Activated T-helper 17 cell treated with anti-CD3 and anti-CD28 coated beads, Interleukin-2, amount 50 U/mL, for 72 hours (primary cell): ENCODE measurements around the gene AUTS2. TPM values are rescaled to one million over a fixed set of nuclear protein-coding genes. Genes with fewer than 3 reads are reported as not detected.

Source experiments
- ATAC-seq: fragments of 150-1000 bp; cut with Tn5 transposase; replicated peaks from 2 replicates; pipeline ENCODE4 v1.10.0; 2021; ENCODE audit warnings: mild to moderate bottlenecking, moderate library complexity
- H3K27ac Mint-ChIP-seq: one replicate; pipeline ENCODE4 v1.8.0; 2022; ENCODE audit warnings: mixed read lengths
- H3K27me3 Mint-ChIP-seq: one replicate; pipeline ENCODE4 v1.8.0; 2022; ENCODE audit warnings: mixed read lengths
- H3K36me3 Mint-ChIP-seq: one replicate; pipeline ENCODE4 v1.8.0; 2022; ENCODE audit warnings: low read depth, mild to moderate bottlenecking, mixed read lengths
- H3K4me1 Mint-ChIP-seq: one replicate; pipeline ENCODE4 v1.8.0; 2022; ENCODE audit warnings: mixed read lengths
- H3K4me3 Mint-ChIP-seq: one replicate; pipeline ENCODE4 v1.8.0; 2022; ENCODE audit warnings: mild to moderate bottlenecking, mixed read lengths
- H3K9me3 Mint-ChIP-seq: one replicate; pipeline ENCODE4 v1.8.0; 2022; ENCODE audit warnings: mixed read lengths
- total RNA-seq, 2 donors: library from RNA; stranded (reverse); gene quantifications; one replicate each; pipeline ENCODE4 v1.2.3, GENCODE V29; 2022

AUTS2 gene
- total RNA-seq, 2 donors from 2014 or later, result 20.1 to 39.9 TPM

- H3K9me3 Mint-ChIP-seq, result no peaks in the 10 kb centered on the region
- no peak overlapping the region for H3K4me3 Mint-ChIP-seq
- H3K27me3 Mint-ChIP-seq, result peaks cover 9% of the 10 kb centered on the region
- H3K27ac Mint-ChIP-seq, result no peak overlapping the region
- no peaks in the 10 kb centered on the region for H3K36me3 Mint-ChIP-seq
- H3K4me1 Mint-ChIP-seq, result no peaks in the 10 kb centered on the region
- no peak for ATAC-seq
These were observed 145.2 kb downstream of the AUTS2 start for GRCh38 chr7:69743436-69743835.

GRCh38 chr7:69744026-69744425 is 145.8 kb downstream of the AUTS2 start:
- H3K27ac Mint-ChIP-seq, result no peak overlapping the region
- no peaks in the 10 kb centered on the region for H3K9me3 Mint-ChIP-seq
- peaks cover 9% of the 10 kb centered on the region for H3K27me3 Mint-ChIP-seq
- no peaks in the 10 kb centered on the region for H3K36me3 Mint-ChIP-seq
- H3K4me1 Mint-ChIP-seq, result no peaks in the 10 kb centered on the region
- H3K4me3 Mint-ChIP-seq, result no peak overlapping the region
- ATAC-seq, result no peak

GRCh38 chr7:69746383-69746782 is 148.1 kb downstream of the AUTS2 start:
- Mint-ChIP-seq H3K27ac (no peak overlapping the region), H3K4me1 (no peaks in the 10 kb centered on the region), H3K36me3 (no peaks in the 10 kb centered on the region), H3K4me3 (no peak overlapping the region), H3K9me3 (no peaks in the 10 kb centered on the region), H3K27me3 (peaks cover 7% of the 10 kb centered on the region)
- no peak for ATAC-seq

GRCh38 chr7:69747144-69747543 is 148.9 kb downstream of the AUTS2 start:
- Mint-ChIP-seq H3K4me3 (no peak overlapping the region), H3K27ac (no peak overlapping the region), H3K27me3 (peaks cover 7% of the 10 kb centered on the region), H3K9me3 (no peaks in the 10 kb centered on the region), H3K36me3 (no peaks in the 10 kb centered on the region), H3K4me1 (no peaks in the 10 kb centered on the region)
- ATAC-seq, result no peak

GRCh38 chr7:69748530-69748929 is 150.3 kb downstream of the AUTS2 start:
- peak; percentile 34 for ATAC-seq
- H3K9me3 Mint-ChIP-seq, result no peaks in the 10 kb centered on the region
- no peaks in the 10 kb centered on the region for H3K36me3 Mint-ChIP-seq
- H3K27me3 Mint-ChIP-seq, result peaks cover 7% of the 10 kb centered on the region
- H3K27ac Mint-ChIP-seq, result no peak overlapping the region
- H3K4me3 Mint-ChIP-seq, result no peak overlapping the region
- H3K4me1 Mint-ChIP-seq, result no peaks in the 10 kb centered on the region

- peaks cover 7% of the 10 kb centered on the region for H3K27me3 Mint-ChIP-seq
- no peak overlapping the region for H3K4me3 Mint-ChIP-seq
- ATAC-seq, result no peak
- no peak overlapping the region for H3K27ac Mint-ChIP-seq
- no peaks in the 10 kb centered on the region for H3K4me1 Mint-ChIP-seq
- H3K36me3 Mint-ChIP-seq, result no peaks in the 10 kb centered on the region
- H3K9me3 Mint-ChIP-seq, result no peaks in the 10 kb centered on the region
These were observed 151.2 kb downstream of the AUTS2 start for GRCh38 chr7:69749372-69749979.

- no peaks in the 10 kb centered on the region for H3K9me3 Mint-ChIP-seq
- no peaks in the 10 kb centered on the region for H3K4me1 Mint-ChIP-seq
These were observed 151.7 kb downstream of the AUTS2 start for GRCh38 chr7:69749994-69750393.

GRCh38 chr7:69751026-69751425 is 152.8 kb downstream of the AUTS2 start:
- H3K27me3 Mint-ChIP-seq, result peaks cover 7% of the 10 kb centered on the region
- H3K4me3 Mint-ChIP-seq, result no peak overlapping the region

More at GRCh38 chr7:69749994-69750393, 151.7 kb downstream of the AUTS2 start:
- Mint-ChIP-seq H3K27ac (no peak overlapping the region), H3K36me3 (no peaks in the 10 kb centered on the region), H3K27me3 (peaks cover 7% of the 10 kb centered on the region), H3K4me3 (no peak overlapping the region)
- ATAC-seq, result peak; percentile 12

GRCh38 chr7:69753981-69754380 is 155.7 kb downstream of the AUTS2 start:
- Mint-ChIP-seq H3K4me3 (no peak overlapping the region), H3K4me1 (no peaks in the 10 kb centered on the region), H3K27ac (no peak overlapping the region), H3K9me3 (no peaks in the 10 kb centered on the region), H3K36me3 (no peaks in the 10 kb centered on the region), H3K27me3 (no peaks in the 10 kb centered on the region)
- ATAC-seq, result peak; percentile 21

More at GRCh38 chr7:69751026-69751425, 152.8 kb downstream of the AUTS2 start:
- no peak for ATAC-seq
- H3K27ac Mint-ChIP-seq, result no peak overlapping the region
- H3K4me1 Mint-ChIP-seq, result no peaks in the 10 kb centered on the region
- H3K9me3 Mint-ChIP-seq, result no peaks in the 10 kb centered on the region
- H3K36me3 Mint-ChIP-seq, result no peaks in the 10 kb centered on the region

GRCh38 chr7:69754476-69754875 is 156.2 kb downstream of the AUTS2 start:
- ATAC-seq, result no peak
- no peaks in the 10 kb centered on the region for H3K27me3 Mint-ChIP-seq

GRCh38 chr7:69756235-69756634 is 158.0 kb downstream of the AUTS2 start:
- H3K4me3 Mint-ChIP-seq, result no peak overlapping the region
- ATAC-seq, result no peak
- no peak overlapping the region for H3K27ac Mint-ChIP-seq
- H3K4me1 Mint-ChIP-seq, result no peaks in the 10 kb centered on the region
- no peaks in the 10 kb centered on the region for H3K36me3 Mint-ChIP-seq
- H3K9me3 Mint-ChIP-seq, result no peaks in the 10 kb centered on the region
- H3K27me3 Mint-ChIP-seq, result peaks cover under 1% of the 10 kb centered on the region

More at GRCh38 chr7:69754476-69754875, 156.2 kb downstream of the AUTS2 start:
- no peaks in the 10 kb centered on the region for H3K4me1 Mint-ChIP-seq
- H3K27ac Mint-ChIP-seq, result no peak overlapping the region
- H3K4me3 Mint-ChIP-seq, result no peak overlapping the region
- no peaks in the 10 kb centered on the region for H3K36me3 Mint-ChIP-seq
- no peaks in the 10 kb centered on the region for H3K9me3 Mint-ChIP-seq

GRCh38 chr7:69757528-69757927 is 159.3 kb downstream of the AUTS2 start:
- no peaks in the 10 kb centered on the region for H3K36me3 Mint-ChIP-seq
- ATAC-seq, result no peak
- H3K9me3 Mint-ChIP-seq, result no peaks in the 10 kb centered on the region

GRCh38 chr7:69757981-69758430 is 159.7 kb downstream of the AUTS2 start:
- H3K36me3 Mint-ChIP-seq, result no peaks in the 10 kb centered on the region
- no peak overlapping the region for H3K4me3 Mint-ChIP-seq

More at GRCh38 chr7:69757528-69757927, 159.3 kb downstream of the AUTS2 start:
- Mint-ChIP-seq H3K27ac (no peak overlapping the region), H3K27me3 (peaks cover 3% of the 10 kb centered on the region), H3K4me1 (no peaks in the 10 kb centered on the region), H3K4me3 (no peak overlapping the region)

GRCh38 chr7:69759373-69759772 is 161.1 kb downstream of the AUTS2 start:
- Mint-ChIP-seq H3K9me3 (no peaks in the 10 kb centered on the region), H3K36me3 (no peaks in the 10 kb centered on the region), H3K27me3 (peaks cover 5% of the 10 kb centered on the region), H3K27ac (no peak overlapping the region), H3K4me1 (no peaks in the 10 kb centered on the region), H3K4me3 (no peak overlapping the region)
- no peak for ATAC-seq

More at GRCh38 chr7:69757981-69758430, 159.7 kb downstream of the AUTS2 start:
- Mint-ChIP-seq H3K4me1 (no peaks in the 10 kb centered on the region), H3K27ac (no peak overlapping the region), H3K27me3 (peaks cover 3% of the 10 kb centered on the region), H3K9me3 (no peaks in the 10 kb centered on the region)
- ATAC-seq, result peak; percentile 38

- H3K4me1 Mint-ChIP-seq, result no peaks in the 10 kb centered on the region
- ATAC-seq, result no peak
- no peak overlapping the region for H3K27ac Mint-ChIP-seq
- H3K36me3 Mint-ChIP-seq, result no peaks in the 10 kb centered on the region
- no peaks in the 10 kb centered on the region for H3K9me3 Mint-ChIP-seq
- H3K4me3 Mint-ChIP-seq, result no peak overlapping the region
- peaks cover 6% of the 10 kb centered on the region for H3K27me3 Mint-ChIP-seq
These were observed 163.1 kb downstream of the AUTS2 start for GRCh38 chr7:69761290-69761922.
